Measurements from ENCODE around the gene WDR83. TPM values are rescaled to one million over a fixed set of nuclear protein-coding genes. Genes with fewer than 3 reads are reported as not detected.
"Not testable (repeated sequence)": the region's sequence is repeated elsewhere in the genome, so short reads cannot be mapped to it uniquely, and the experiment has no call there.

WDR83 gene, protein sequence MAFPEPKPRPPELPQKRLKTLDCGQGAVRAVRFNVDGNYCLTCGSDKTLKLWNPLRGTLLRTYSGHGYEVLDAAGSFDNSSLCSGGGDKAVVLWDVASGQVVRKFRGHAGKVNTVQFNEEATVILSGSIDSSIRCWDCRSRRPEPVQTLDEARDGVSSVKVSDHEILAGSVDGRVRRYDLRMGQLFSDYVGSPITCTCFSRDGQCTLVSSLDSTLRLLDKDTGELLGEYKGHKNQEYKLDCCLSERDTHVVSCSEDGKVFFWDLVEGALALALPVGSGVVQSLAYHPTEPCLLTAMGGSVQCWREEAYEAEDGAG
- total RNA-seq (2014; rRNA removed; shearing (Covaris generic)) = 14.9 and 15.1 TPM in 2 replicates

GRCh38 chr19:12666265-12667048 lies at the start of gene WDR83, which contains the start of gene MAN2B1:
TSS of gene WDR83 (plus strand) at chr19:12666807. CDS start at chr19:12669791, 2,984 bp downstream.
TSS of gene MAN2B1 (minus strand) at chr19:12666742. CDS start at chr19:12666701, 41 bp downstream.
- peak; percentile 52 for DNase-seq (ENCODE audit: low spot score)

DNA sequence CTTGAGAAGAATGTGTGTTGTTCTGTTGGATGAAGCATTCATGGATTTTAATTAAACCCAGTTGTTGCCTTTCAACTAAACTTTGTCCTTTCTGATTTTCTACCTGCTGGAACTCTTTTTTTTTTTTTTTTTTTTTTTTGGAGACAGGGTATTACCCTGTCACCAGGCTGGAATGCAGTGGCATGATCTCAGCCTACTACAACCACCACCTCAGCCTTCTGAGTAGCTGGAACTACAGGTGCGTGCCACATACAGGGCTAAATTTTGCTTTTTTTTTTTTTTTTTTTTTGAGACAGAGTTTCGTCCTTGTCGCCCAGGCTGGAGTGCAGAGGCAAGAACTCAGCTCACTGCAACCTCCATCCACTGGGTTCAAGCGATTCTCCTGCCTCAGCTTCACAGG lies 49.0 kb upstream of the WDR83 start:
- DNase-seq (ENCODE audit: low spot score) = no peak

DNA sequence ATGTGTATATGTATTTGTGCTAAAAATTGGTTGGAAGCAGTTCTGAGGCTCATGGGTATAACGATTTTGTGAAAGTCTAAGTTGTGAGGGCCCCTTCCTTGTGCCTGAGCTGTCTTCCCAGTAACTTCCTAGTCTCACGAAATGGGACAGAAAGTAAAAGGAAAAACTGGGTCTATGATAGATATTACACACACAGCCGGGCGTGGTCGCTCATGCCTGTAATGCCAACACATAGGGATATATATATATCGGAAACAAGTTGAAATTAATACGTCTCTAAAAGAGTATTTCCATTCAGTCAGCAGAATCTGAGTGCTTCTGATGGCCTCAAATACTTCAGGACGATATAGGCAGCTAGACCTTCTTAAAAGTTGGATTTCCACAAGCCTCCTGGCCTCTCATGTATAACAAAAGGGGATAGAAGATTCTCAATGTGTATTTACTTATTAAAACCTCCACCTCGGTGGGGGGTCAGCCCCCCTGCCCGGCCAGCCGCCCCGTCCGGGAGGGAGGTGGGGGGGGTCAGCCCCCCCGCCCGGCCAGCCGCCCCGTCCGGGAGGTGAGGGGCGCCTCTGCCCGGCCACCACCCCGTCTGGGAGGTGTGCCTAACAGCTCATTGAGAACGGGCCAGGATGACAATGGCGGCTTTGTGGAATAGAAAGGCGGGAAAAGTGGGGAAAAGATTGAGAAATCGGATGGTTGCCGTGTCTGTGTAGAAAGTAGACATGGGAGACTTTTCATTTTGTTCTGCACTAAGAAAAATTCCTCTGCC lies 45.2 kb upstream of the WDR83 start:
- DNase-seq (ENCODE audit: low spot score) = not testable (repeated sequence)

- DNase-seq (ENCODE audit: low spot score) = no peak
Measured at GRCh38 chr19:12623361-12624031, 43.1 kb upstream of the WDR83 start.

DNA sequence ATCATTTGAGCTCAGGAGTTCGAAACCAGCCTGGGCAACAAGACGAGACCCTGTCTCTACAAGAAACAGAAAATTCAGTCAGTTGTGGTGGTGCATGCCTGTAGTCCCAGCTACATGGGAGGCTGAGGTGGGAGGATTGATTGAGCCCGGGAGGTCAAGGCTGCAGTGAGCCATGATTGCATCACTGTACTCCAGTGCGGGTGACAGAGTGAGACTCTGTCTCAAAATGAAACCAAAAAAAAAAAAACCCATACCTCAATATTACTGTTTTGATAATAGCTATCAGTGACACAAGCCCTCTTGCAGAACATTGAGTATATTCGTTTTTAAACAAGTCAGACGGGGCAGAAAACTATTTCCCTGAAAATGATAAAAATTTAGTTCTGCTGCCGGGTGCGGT lies 39.6 kb upstream of the WDR83 start:
- DNase-seq (ENCODE audit: low spot score) = no peak

GRCh38 chr19:12628040-12629022 lies 38.3 kb upstream of the WDR83 start:
- DNase-seq (ENCODE audit: low spot score) = no peak

DNA sequence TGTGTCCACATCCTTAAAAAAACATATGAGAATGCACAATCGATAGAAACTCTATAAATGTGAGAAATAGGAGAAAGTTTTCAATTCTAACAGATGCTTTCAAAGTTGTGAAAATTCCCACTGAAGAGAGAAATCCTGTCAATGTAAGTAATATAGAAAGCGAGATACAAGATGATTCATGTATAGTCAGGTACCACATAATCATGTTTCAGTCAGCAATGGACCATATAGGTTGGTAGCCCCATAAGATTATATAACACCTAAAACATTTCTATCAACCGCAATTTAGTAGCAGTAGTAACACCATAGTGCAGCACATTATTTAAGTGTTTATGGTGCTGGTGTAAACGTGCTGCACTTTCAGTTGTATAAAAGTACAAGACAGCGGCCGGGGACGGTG lies 37.4 kb upstream of the WDR83 start:
- DNase-seq (ENCODE audit: low spot score) = no peak

GRCh38 chr19:12636631-12637030 lies 30.0 kb upstream of the WDR83 start:
- DNase-seq (ENCODE audit: low spot score) = no peak

- no peak for DNase-seq (ENCODE audit: low spot score)
Measured at GRCh38 chr19:12638611-12639182, 27.9 kb upstream of the WDR83 start.

DNA sequence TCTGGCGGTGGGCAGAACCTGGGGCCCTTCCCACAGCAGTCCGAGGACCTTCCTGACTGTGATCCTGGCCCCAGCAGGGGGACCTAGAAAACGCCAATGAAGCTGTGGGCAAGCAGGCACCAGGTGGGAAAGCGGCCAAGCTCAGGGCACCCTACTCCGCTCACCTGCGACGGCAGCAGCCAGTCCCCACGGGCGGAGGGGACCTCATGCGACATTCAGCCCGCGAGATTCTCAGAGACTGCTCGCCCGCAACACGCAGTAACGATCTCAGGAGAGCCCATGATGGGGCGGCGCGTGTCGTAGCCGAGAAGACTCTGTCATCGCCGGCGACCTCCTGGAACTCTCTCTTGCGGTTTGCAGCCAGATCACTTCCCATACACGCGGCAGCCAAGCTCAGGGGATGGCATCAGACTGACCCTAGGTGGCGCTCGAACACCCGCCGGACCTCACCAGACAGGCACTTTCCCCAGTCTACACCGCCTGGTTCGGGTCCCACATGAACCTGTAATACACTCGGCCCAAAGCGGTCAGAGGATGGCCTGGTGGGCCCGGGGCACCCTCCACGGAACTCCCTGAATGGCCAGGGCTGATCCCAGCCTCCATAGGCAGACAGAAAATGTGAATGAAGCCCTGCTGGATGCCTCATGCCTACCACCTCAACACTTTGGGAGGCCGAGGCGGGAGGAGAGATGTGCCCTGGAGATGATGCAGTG lies 26.6 kb upstream of the WDR83 start:
- no peak for DNase-seq (ENCODE audit: low spot score)

DNA sequence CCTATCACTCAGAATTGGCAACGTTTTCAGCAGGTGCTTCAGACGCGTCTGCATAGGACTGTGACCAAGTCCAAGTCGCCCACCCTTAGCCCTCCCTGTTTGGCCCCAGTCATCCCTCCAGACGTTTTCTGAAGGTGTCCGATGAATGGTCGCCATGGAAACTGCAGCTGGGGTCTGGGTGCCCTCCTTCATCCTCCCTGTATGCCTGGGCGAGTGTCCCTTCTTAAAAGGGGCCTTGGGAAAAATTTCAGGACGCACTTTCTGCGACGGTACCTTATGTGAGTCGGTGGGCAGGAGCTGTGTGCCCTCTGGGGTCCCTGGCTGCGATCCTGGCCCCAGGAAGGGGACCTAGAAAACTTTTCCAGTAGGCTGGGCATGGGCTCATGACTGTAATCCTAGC lies 25.2 kb upstream of the WDR83 start:
- no peak for DNase-seq (ENCODE audit: low spot score)

DNA sequence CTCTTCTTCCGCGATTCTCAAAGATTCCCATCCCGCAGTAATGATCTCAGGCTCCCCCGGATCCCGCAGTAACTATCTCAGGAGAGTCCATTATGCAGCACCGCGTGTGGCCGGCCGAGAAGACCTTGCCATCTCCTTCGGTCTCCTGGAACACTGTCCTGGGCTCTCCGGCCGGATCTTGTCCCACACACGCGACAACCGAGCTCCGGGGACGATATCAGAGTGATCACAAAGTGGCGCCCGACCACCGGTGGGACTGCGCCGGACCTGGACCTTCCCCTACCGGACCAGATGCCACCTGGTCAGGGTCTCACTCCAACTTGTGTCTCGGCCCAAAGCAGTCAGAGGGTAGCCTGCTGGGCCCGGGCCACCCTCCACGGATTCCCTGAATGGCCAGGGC lies 24.1 kb upstream of the WDR83 start:
- no peak for DNase-seq (ENCODE audit: low spot score)

GRCh38 chr19:12643716-12644115 lies 22.9 kb upstream of the WDR83 start:
- not testable (repeated sequence) for DNase-seq (ENCODE audit: low spot score)

DNA sequence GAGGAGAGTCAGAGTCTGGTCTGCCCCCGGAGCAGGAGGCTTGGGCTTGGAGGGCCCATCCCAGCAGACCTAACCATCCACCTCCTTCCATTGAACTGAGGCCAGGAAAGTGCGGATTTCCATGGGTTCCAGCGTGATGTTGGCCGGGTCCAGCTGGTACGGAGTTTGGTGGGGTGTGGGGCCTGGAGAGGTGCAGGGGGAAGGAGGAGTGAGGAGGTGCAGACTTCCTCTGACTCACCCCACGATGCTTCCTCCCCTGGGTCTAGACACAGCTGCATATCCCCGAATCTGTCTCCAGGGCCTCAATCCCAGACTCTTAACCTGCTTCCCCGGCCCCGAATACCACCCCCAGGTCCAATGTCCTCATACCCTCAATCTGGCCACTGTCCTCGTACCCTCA lies 20.1 kb upstream of the WDR83 start:
- DNase-seq (ENCODE audit: low spot score) = no peak

- DNase-seq (ENCODE audit: low spot score) = no peak
Measured at GRCh38 chr19:12647047-12647446, 19.6 kb upstream of the WDR83 start.

DNA sequence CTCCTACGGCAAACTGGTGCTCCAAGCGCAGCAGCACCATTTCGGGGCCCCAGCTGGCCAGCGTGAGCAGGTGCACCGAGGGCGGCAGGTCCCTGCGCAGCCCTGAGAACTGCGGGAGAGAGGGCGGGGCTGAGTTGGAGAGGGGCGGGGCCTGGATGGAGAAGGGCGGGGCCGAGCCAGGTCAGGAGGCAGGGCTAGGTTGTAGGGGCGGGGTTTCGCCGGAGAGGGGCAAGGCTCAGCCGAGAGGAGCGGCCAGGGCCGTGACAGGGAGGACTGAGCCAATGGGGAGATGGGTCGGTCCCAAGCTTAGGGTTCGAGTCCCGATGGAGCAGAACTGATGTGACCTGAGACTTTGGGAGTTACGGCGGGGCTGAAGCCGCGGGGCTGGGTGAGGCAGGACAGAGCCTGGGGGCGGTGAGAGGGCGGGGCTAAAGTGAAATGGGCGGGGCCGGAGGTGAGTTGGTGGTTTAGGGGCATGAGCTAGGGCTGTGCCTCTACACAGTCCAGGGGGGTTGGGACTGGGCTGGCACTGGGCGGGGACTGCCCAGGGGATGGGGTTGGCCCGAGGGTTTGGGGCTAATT lies 19.0 kb upstream of the WDR83 start:
- no peak for DNase-seq (ENCODE audit: low spot score)

DNA sequence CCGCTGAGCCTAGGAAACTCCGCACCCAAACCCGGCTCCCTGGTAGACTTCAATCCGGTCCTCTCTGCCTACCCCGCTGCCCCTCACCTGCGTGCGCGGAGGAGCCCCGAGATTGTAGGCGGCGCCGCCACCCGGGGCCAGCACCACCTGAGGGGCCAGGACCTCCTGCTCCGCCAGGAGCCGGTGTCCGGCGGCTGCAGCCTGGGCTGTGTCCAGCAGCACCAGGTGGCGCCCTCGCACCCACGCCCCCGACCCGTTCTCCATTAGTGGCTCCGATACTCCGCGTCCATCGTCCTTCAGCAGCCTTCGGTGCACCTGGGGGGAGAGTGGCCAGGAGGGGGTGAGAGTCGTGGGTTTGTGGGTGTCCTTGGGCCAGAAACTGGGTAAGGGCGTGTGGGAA lies 18.5 kb upstream of the WDR83 start:
- no peak for DNase-seq (ENCODE audit: low spot score)

- DNase-seq (ENCODE audit: low spot score) = no peak
Measured at GRCh38 chr19:12649941-12650340, 16.7 kb upstream of the WDR83 start.

- no peak for DNase-seq (ENCODE audit: low spot score)
Measured at GRCh38 chr19:12652219-12652618, 14.4 kb upstream of the WDR83 start.
